Adrenal gland (tissue), 5 donors: ENCODE data around the gene DENND5B.

Source experiments
- CTCF ChIP-seq, 6 experiments: fragments of 450-650 bp in 4 of 6; fragments of 200-600 bp in 2 of 6; sonication (generic) in 1 of 6; IDR thresholded peaks; 1 replicate in 5 of 6; 2 replicates in 1 of 6; pipeline versions ENCODE4 v1.5.1 to v1.8.0; 2016 to 2021; ENCODE audit warnings: antibody characterized with exemption in 6 of 6, mild to moderate bottlenecking in 2 of 6, moderate library complexity in 1 of 6
- POLR2A ChIP-seq, 2 donors: fragments of 450-650 bp; IDR thresholded peaks; one replicate each; pipeline ENCODE4 v1.6.1; 2017; ENCODE audit warnings: antibody characterized with exemption in 2 of 2, mild to moderate bottlenecking in 2 of 2, moderate library complexity in 1 of 2
- donor health status: DM: no; HTN: no; CAD: no.

DNA sequence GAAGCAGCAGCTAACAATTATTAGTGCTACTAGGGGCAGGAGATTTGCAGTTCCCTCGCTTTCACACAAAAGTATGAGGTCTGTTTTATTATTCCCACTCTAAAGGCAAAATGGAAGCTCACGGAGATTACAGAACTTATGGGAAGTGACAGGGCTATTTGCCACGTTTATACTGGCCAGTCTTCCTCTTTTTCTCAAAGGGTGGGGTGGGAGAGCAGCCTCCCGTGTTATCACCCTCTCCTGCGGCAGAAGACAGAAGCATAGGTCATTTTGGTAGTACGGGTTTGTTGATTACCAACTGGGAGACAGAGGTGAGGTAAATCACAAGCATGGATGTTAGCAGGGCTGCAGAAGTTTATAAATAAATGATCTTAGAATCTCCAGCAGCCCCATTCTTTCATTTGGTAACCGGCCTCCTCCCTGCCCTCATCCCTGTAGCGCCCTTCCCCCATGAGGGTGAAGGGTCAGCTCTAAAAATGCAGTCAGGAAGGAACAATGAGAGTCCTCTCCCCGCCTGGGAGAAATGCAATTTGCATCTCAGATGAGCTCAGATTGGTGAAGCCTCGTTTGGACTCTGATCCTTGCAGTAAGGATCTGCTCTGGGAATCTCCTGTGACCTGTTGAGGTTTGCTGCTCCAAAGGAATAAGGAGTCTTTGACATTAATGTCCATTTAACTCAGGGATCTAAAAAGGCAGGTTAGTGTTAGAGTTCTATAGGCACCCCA lies 220.2 kb downstream of the DENND5B start:
- TF ChIP-seq CTCF (IDR thresholded peaks at IDR 0.05) = no peak
- TF ChIP-seq POLR2A (IDR thresholded peaks at IDR 0.05) = no peak
